CD14-positive monocyte (primary cell): ENCODE data around the gene NEO1. TPM values are rescaled to one million over a fixed set of nuclear protein-coding genes. Genes with fewer than 3 reads are reported as not detected.

ENCODE experiments used
- DNase-seq, 3 donors: peaks; one replicate each; pipeline ENCODE4 v3.0.0-alpha.2; 2011 to 2022
- H2AFZ ChIP-seq: 2 replicates; pipeline ENCODE4 v1.6.0; 2012; ENCODE audit warnings: mild to moderate bottlenecking, low read depth, low read length, inconsistent platforms; ENCODE audit not compliant: insufficient read depth, poor library complexity, severe bottlenecking
- H3K27ac ChIP-seq, 2 donors: 1 replicate in 1 of 2; 2 replicates in 1 of 2; pipeline ENCODE4 v1.5.1; 2012 to 2013; ENCODE audit warnings: low read length in 2 of 2, control low read depth in 1 of 2, inconsistent platforms in 1 of 2, low read depth in 1 of 2, mild to moderate bottlenecking in 1 of 2
- H3K27me3 ChIP-seq, 2 donors: one replicate each; pipeline versions ENCODE4 v1.6.0 to v1.6.1; 2011 to 2013; ENCODE audit warnings: low read length in 2 of 2; ENCODE audit not compliant: control insufficient read depth in 2 of 2, insufficient read depth in 2 of 2
- H3K36me3 ChIP-seq, 2 donors: replicated peaks in 1 of 2; 1 replicate in 1 of 2; 2 replicates in 1 of 2; pipeline versions ENCODE4 v1.5.1 to v1.6.1; 2012 to 2013; ENCODE audit warnings: low read length in 2 of 2, control low read depth in 1 of 2, inconsistent platforms in 1 of 2, mild to moderate bottlenecking in 1 of 2; ENCODE audit not compliant: insufficient read depth in 2 of 2, control insufficient read depth in 1 of 2
- H3K4me1 ChIP-seq, 2 donors: 1 replicate in 1 of 2; 2 replicates in 1 of 2; pipeline versions ENCODE4 v1.5.1 to v1.6.1; 2012 to 2013; ENCODE audit warnings: low read length in 2 of 2, control low read depth in 1 of 2, inconsistent platforms in 1 of 2, mild to moderate bottlenecking in 1 of 2, moderate library complexity in 1 of 2; ENCODE audit not compliant: insufficient read depth in 2 of 2, control insufficient read depth in 1 of 2
- H3K4me2 ChIP-seq: replicated peaks from 2 replicates; pipeline ENCODE3; 2012; ENCODE audit warnings: low read length, moderate library complexity, mild to moderate bottlenecking; ENCODE audit not compliant: poor library complexity, severe bottlenecking; ENCODE audit errors: extremely low read depth
- H3K4me3 ChIP-seq, 3 experiments: fragments of 200-600 bp in 1 of 3; sonication (generic) in 1 of 3; replicated peaks in 1 of 3; 1 replicate in 2 of 3; 2 replicates in 1 of 3; pipeline ENCODE4 v1.5.1; 2011 to 2013; ENCODE audit warnings: low read length in 3 of 3, mild to moderate bottlenecking in 3 of 3, control low read depth in 2 of 3, low read depth in 2 of 3, inconsistent platforms in 1 of 3, moderate library complexity in 1 of 3
- H3K79me2 ChIP-seq: 2 replicates; pipeline ENCODE4 v1.6.0; 2012; ENCODE audit warnings: mild to moderate bottlenecking, control low read depth, inconsistent platforms, low read length, moderate library complexity; ENCODE audit not compliant: insufficient read depth
- H3K9ac ChIP-seq: 2 replicates; pipeline ENCODE4 v1.6.0; 2017; ENCODE audit warnings: low read length, mild to moderate bottlenecking; ENCODE audit not compliant: insufficient read depth, poor library complexity, severe bottlenecking
- H3K9me3 ChIP-seq, 2 donors: replicated peaks in 1 of 2; 1 replicate in 1 of 2; 2 replicates in 1 of 2; pipeline versions ENCODE4 v1.5.1 to v1.6.1; 2012 to 2013; ENCODE audit warnings: low read length in 2 of 2, control low read depth in 1 of 2; ENCODE audit not compliant: control insufficient read depth in 1 of 2, insufficient read depth in 1 of 2
- H4K20me1 ChIP-seq: 2 replicates; pipeline ENCODE4 v1.6.0; 2012; ENCODE audit warnings: mild to moderate bottlenecking, low read length, control low read depth, moderate library complexity; ENCODE audit not compliant: insufficient read depth
- H3K27ac Mint-ChIP-seq, 7 donors: one replicate each; pipeline ENCODE4 v1.8.0; 2020; ENCODE audit warnings: mild to moderate bottlenecking in 7 of 7, mixed read lengths in 7 of 7, moderate library complexity in 6 of 7, inconsistent platforms in 2 of 7
- H3K27me3 Mint-ChIP-seq, 3 donors: one replicate each; pipeline ENCODE4 v1.8.0; 2021 to 2022; ENCODE audit warnings: low read depth in 3 of 3, mild to moderate bottlenecking in 3 of 3, mixed read lengths in 3 of 3, moderate library complexity in 3 of 3, inconsistent platforms in 1 of 3
- H3K36me3 Mint-ChIP-seq, 2 donors: one replicate each; pipeline ENCODE4 v1.8.0; 2020; ENCODE audit warnings: mixed read lengths in 2 of 2, inconsistent platforms in 1 of 2, mild to moderate bottlenecking in 1 of 2
- H3K4me1 Mint-ChIP-seq: one replicate; pipeline ENCODE4 v1.8.0; 2020; ENCODE audit warnings: mild to moderate bottlenecking, mixed read lengths
- H3K4me3 Mint-ChIP-seq, 2 donors: one replicate each; pipeline ENCODE4 v1.8.0; 2020; ENCODE audit warnings: mild to moderate bottlenecking in 2 of 2, mixed read lengths in 2 of 2, moderate library complexity in 1 of 2
- H3K9me3 Mint-ChIP-seq, 7 donors: one replicate each; pipeline ENCODE4 v1.8.0; 2020 to 2022; ENCODE audit warnings: mixed read lengths in 7 of 7, mild to moderate bottlenecking in 6 of 7, moderate library complexity in 6 of 7, inconsistent platforms in 2 of 7
- CTCF ChIP-seq: fragments of 200-600 bp; IDR thresholded peaks from one replicate; pipeline ENCODE4 v1.8.0; 2022; ENCODE audit warnings: antibody characterized with exemption, mild to moderate bottlenecking
- WGBS: methylation state at CpG from one replicate; pipeline ENCODE4 v1.1.5; 2013; ENCODE audit warnings: missing lambda C conversion rate; ENCODE audit not compliant: insufficient coverage; 5-methylcytosine and 5-hydroxymethylcytosine counted together
- intact Hi-C, 2 donors: fragments of 100-400 bp; cut with micrococcal nuclease; formaldehyde crosslinking; loops; one replicate each; pipeline versions ENCODE4 v1.15.0 to v1.15.1; 2023
- polyA plus RNA-seq, 3 donors: library from polyadenylated mRNA; depleted of rRNA in 1 of 3; unstranded in 2 of 3; stranded (reverse) in 1 of 3; fragments of 300-500 nt in 2 of 3; fragments of >200 nt in 1 of 3; fragmentation: Illumina TruSeq in 2 of 3; gene quantifications; 1 replicate in 2 of 3; 2 replicates in 1 of 3; pipeline ENCODE4 v1.2.3, GENCODE V29; 2012 to 2021

Gene NEO1
- polyA plus RNA-seq, 3 donors = 0.03 to 0.06 TPM; not detected in 1

GRCh38 chr15:73295630-73296286 is 243.5 kb downstream of the NEO1 start:
- no peaks in the 10 kb centered on the region for H3K36me3 ChIP-seq
- peak overlapping the region; percentile 46 for H3K4me2 ChIP-seq
- Mint-ChIP-seq H3K27me3 (no peaks in the 10 kb centered on the region), H3K36me3 (peaks cover 2 to 6% of the 10 kb centered on the region in 2 donors), H3K4me1 (peaks cover 61% of the 10 kb centered on the region), H3K4me3 (peak overlapping the region in 1 of 2 donors; percentile 48), H3K9me3 (no peaks in the 10 kb centered on the region), H3K27ac (peak overlapping the region; percentile 77 to 90 (median 89))
- H3K79me2 ChIP-seq = no peaks in the 10 kb centered on the region
- no peak overlapping the region for H3K9ac ChIP-seq
- peak overlapping the region; percentile 74 to 88 for H3K27ac ChIP-seq
- 0% methylated on average over 6 of the region's 6 CpGs for WGBS
- intact Hi-C loops = no loop called here
- no peaks in the 10 kb centered on the region for H4K20me1 ChIP-seq
- peaks cover 60 to 61% of the 10 kb centered on the region in 2 donors for H3K4me1 ChIP-seq
- peak overlapping the region in 1 of 3 experiments; percentile 25 for H3K4me3 ChIP-seq
- no peaks in the 10 kb centered on the region for H3K27me3 ChIP-seq
- no peaks in the 10 kb centered on the region for H3K9me3 ChIP-seq
- peak; percentile 62 to 84 (median 83) for DNase-seq
- TF ChIP-seq CTCF = no peak
- peak overlapping the region; percentile 76 for H2AFZ ChIP-seq

DNA sequence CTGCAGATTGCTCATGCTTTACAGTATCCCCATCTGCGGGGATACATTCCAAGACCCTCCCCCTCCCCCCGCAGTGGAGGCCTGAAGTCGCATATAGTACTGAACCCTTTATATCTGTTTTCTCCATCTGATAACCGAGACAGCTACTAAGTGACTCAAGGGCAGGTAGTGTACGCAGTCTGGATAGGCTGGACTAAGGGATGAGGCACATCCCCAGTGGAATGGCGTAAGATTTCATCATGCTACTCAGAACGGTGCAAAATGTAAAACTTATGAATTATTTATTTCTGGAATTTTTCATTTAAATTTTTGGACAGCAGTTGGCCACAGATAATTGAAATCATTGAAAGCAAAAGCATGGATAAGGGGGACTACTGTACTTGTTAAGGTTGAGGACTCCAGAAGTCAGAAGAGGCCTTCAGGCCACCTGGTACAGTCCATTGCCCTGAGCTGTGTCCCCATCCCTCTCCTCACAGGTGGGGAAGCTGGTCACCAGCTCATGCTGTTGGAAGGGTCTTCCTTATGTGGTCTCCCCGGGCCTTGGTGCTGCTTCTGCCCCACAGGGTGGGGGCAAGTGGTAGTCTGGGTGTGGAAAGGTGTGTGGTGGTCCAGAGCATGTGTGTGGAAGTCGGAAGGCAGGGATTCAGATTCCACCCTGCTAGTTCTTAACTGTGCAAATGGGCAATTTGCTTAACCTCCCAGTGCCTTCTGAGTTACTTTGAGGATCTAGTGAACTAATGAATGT is 244.5 kb downstream of the NEO1 start:
- Histone ChIP-seq H2AFZ (peak overlapping the region; percentile 76), H3K4me3 (no peak overlapping the region), H3K27ac (peak overlapping the region; percentile 74 to 88), H3K4me2 (no peak overlapping the region), H3K36me3 (no peaks in the 10 kb centered on the region), H3K9ac (no peak overlapping the region), H3K4me1 (peaks cover 60 to 61% of the 10 kb centered on the region in 2 donors), H3K79me2 (no peaks in the 10 kb centered on the region), H3K9me3 (no peaks in the 10 kb centered on the region), H3K27me3 (no peaks in the 10 kb centered on the region), H4K20me1 (no peaks in the 10 kb centered on the region)
- Mint-ChIP-seq H3K4me1 (peaks cover 64% of the 10 kb centered on the region), H3K27me3 (no peaks in the 10 kb centered on the region), H3K27ac (peak overlapping the region in 4 of 7 donors; percentile 45 to 90 (median 80)), H3K4me3 (no peak overlapping the region), H3K9me3 (no peaks in the 10 kb centered on the region), H3K36me3 (peaks cover 1 to 6% of the 10 kb centered on the region in 2 donors)
- DNase-seq = no peak
- WGBS = 90% methylated on average over 2 of the region's 9 CpGs
- no peak for TF ChIP-seq CTCF
- intact Hi-C loops = no loop called here
